AG09309 (cell line): Measurements from ENCODE around the gene ATP11A.

Source experiments
- DNase-seq: peaks from one replicate; pipeline ENCODE4 v3.0.0-alpha.2; 2010; ENCODE audit warnings: low read depth
- H3K4me3 ChIP-seq: 2 replicates; pipeline ENCODE4 v1.5.1; 2011; ENCODE audit warnings: mild to moderate bottlenecking, low read depth, low read length, moderate library complexity; ENCODE audit not compliant: control insufficient read depth
- CTCF ChIP-seq: IDR thresholded peaks from 2 replicates; pipeline ENCODE4 v1.5.1; 2011; ENCODE audit warnings: mild to moderate bottlenecking, low read depth, low read length, inconsistent platforms; ENCODE audit not compliant: insufficient read depth, control insufficient read depth; ENCODE audit errors: missing control alignments

ATP11A gene

GRCh38 chr13:112888238-112889111 is 198.6 kb downstream of the ATP11A start:
- no peak for DNase-seq
- no peak for TF ChIP-seq CTCF
- no peak overlapping the region for H3K4me3 ChIP-seq

- no peak for DNase-seq
- TF ChIP-seq CTCF: no peak
- no peak overlapping the region for H3K4me3 ChIP-seq
These were observed 199.8 kb downstream of the ATP11A start for GRCh38 chr13:112889351-112890290.

GRCh38 chr13:112890316-112891145 is 200.7 kb downstream of the ATP11A start:
- H3K4me3 ChIP-seq: no peak overlapping the region
- no peak for DNase-seq
- no peak for TF ChIP-seq CTCF

- DNase-seq: no peak
- no peak for TF ChIP-seq CTCF
- H3K4me3 ChIP-seq: no peak overlapping the region
These were observed 201.9 kb downstream of the ATP11A start for GRCh38 chr13:112891477-112892401.

GRCh38 chr13:112892426-112893206 is 202.8 kb downstream of the ATP11A start:
- no peak for TF ChIP-seq CTCF
- no peak for DNase-seq
- H3K4me3 ChIP-seq: no peak overlapping the region
